ENCODE results near the gene CBX2.

Gene CBX2

DNA sequence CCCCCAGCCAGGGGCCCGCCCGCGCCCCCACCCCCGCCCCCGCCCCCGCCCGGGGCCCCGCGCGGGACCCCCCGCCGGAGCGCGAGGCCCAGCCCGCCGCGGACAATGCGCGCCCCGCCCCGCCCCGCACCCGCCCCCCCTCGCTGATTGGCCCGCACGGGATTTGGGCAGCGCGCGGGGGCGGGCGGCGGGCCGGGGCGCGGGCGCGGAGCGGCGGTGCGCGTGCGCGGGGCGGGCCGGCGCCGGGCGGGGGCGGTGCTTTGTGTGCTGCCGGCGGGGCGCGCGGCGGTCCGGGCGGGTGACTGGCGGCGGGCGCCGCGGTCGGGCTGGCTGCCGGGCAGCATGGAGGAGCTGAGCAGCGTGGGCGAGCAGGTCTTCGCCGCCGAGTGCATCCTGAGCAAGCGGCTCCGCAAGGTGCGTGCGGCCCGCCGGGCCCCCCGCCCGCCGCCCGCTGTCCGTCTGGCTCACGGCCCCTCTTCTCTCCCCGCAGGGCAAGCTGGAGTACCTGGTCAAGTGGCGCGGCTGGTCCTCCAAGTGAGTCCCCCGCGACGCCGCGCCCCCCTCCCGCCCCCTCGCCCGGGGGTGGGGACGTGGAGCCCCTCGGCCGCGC is at the start of gene CBX2:
Gene CBX2, plus strand, starts transcription at position 255 of the 610 bp plus-strand sequence. Its CDS starts 88 bp downstream, at position 343.
- no peak for DNase-seq

DNA sequence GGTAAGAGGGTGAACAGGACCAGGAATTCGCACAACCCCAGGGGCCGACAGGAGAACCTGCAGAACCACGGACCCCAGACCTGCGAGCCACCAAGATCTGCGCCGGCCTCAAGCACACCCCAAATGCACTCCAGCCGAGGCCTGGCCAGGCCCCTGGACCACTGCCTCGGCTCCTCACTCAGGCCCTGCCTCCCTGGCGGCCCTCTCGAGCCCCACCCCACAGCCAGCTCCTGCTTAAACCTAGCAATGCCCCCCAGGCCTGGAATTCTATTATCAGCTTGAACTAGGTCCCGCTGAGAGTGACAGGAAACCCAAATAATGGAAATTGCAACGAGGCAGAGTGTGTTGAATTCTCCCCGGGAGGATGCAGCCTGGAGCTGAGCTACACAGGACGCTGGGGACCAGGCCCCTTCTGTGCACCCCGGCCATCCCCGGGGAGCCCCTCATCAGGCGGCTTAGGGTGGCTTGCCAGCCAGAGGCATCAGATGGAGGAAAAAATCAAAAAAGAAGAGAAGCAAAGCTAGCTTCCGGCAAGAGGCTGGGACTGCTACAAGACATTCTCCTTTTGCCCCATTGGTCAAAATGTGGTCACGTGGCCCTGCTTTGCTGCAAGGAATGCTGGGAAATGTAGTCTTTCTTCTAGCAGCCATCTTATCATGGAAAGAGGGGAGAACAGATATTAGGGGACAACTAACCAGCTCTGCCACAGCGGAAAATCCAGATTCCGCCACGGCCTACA is 49.6 kb upstream of the CBX2 start:
- DNase-seq: peak; percentile 85

DNA sequence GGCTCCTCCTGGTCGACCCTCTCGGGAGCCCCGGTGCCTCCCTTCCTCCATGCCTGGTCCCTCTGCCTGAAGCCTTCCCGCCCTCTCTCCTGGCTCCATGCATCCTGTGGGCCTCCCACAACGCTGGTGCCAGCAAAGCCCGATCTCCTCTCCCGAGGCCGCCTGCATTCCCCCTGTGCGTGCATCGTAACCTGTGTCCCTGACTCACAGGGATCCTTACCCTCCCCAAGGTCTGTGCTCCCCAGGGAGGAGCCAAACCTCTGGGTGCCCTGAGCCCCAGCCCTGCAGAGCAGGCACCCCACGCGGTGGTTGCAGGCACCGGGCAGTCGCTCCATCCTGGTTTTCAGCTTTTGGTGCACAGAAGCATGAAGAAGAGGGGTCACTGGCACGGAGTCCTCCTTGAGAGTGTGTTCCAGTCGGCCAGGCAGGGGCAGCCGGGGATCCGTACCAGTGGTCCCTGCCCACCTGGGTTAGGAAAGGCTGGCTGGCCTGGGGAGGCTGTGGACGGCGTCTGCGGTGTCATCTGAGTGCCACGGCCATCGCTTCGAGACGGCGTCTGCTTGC is 49.0 kb upstream of the CBX2 start:
- no peak for DNase-seq

DNA sequence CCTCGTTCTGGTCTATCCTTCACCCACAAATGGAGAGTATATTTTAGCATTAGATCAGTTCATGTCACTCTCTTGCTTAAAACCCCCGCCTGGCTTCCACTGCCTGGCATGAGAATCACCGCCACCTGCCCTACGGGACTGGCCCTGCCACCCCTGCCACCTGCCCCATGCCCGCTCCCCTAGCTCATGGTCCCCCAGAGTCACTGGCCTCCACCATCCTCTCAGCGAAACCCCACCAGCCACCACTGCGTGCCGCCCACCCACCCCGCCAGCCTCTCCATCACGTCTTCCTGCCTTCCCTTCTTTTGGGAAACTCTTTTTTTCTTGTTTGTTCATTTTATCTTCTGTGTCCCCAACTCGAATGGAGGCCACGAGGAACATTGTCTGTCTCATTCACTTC is 48.2 kb upstream of the CBX2 start:
- DNase-seq: no peak

DNA sequence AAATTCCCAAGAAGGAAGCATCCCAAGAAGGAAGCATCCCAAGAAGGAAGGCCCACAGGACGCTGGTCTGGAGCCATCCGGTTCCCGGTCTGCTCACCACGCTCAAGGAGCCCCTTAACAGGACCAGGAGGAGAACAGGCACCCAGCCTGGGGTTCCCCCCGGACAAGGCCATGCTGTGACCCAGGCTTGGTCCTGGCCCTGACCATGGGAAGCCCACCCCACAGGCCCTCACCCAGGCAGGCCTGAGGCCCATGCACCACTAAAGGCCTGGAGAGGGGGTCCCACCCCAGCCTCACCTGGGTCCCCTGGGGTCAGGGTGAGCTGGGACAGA is 47.5 kb upstream of the CBX2 start:
- no peak for DNase-seq

DNA sequence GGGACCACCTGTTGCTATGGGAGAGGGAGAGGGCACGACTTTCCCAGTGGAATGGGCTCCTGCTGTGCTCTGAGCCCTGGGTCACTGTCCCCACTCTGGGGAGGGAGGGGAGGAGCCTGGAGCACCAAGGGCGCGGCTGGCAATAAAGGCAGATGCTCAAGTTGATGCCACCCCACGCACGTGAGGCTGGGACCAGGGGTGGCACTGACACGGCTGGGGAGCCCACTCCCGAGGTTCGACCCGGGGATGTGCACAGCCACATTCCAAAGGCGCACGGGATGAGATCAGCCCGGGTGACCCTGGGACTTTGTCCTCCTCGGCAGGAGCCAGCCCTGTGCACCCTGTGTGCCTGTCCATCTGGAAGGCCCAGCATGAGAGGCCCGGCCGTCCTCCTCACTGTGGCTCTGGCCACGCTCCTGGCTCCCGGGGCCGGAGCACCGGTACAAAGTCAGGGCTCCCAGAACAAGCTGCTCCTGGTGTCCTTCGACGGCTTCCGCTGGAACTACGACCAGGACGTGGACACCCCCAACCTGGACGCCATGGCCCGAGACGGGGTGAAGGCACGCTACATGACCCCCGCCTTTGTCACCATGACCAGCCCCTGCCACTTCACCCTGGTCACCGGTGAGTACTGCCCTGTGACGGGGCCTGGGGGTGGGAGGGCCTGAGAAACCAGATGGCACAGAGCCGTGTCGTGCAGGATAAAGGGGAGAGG is 47.0 kb upstream of the CBX2 start, which contains the start of gene ENPP7:
Gene ENPP7, plus strand, starts transcription at position 175 of the 715 bp plus-strand sequence. Its CDS starts 197 bp downstream, at position 372.
- no peak for DNase-seq

DNA sequence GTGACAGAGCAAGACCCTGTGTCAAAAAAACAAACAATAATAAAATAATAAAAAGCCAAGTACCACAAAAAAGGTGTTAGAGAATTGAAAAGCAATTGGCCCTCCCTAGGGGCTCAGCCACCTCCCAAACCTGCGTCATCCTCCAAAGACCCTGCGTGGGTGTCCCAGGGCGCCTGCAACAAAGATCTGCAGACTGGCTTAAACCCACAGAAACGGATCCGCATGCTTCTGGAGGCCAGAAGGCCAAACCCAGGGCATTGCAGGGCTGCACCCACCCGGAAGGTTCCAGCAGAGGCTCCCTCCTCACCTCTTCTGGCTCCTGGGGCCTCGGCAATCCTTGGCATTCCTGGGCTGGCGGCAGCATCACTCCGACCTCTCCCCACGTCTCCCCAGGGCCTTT is 45.7 kb upstream of the CBX2 start:
- no peak for DNase-seq

DNA sequence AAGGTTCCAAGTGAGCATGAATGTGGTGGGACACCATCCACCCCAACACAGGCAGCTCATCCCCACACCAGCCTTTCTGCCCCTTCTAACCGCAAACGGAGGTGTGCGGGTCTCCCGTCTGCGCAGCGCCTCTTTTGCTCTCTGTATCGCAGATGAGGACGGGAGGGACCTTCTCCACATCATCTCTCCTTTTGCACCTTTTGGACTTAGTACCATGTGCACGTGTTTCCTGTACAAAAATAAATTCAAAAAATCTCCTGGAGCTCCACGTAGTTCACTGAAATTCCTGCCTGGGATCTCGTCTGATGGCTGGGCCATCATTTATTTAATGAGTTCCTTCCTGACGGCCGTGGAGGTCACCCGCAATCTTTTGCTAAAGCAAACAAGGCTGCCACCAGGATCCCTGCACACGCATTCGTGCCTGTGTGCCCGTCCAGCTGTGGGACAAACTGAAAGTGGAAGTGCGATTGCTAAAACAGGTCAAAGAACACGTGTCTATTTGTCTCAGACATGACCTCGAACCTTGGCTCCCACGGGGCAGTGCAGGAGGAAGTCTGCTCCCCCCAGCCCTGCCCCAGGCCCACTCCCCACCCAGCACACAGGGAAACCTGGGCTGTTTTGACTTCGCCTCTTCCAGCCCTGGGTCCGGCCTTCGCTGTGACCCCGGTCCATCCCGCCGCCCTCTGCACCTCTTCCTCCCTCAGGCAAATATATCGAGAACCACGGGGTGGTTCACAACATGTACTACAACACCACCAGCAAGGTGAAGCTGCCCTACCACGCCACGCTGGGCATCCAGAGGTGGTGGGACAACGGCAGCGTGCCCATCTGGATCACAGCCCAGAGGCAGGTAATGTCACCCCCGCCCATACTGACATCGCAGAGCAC is 44.9 kb upstream of the CBX2 start:
- DNase-seq: no peak

DNA sequence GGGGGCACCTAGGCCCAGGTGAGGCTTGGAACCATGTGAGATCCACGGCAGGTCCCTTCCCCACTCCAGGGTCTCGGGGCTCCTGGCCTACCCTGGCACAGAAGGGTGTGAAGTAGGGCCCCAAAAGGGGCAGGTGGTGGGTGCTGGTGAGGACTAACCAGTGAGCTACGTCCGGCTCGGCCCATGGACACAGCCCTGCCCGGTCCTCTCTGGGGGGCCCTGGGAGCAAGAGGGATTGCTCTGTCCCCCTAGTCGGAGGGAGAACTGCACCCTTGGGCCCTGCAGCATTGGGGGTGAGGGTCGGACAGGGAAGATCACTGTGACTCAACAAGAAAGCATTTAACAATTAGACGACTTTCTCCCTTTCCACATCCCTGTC is 44.3 kb upstream of the CBX2 start:
- DNase-seq: no peak

DNA sequence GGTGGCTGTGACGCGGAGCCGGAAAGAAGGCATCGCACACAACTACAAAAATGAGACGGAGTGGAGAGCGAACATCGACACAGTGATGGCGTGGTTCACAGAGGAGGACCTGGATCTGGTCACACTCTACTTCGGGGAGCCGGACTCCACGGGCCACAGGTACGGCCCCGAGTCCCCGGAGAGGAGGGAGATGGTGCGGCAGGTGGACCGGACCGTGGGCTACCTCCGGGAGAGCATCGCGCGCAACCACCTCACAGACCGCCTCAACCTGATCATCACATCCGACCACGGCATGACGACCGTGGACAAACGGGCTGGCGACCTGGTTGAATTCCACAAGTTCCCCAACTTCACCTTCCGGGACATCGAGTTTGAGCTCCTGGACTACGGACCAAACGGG is 42.9 kb upstream of the CBX2 start:
- DNase-seq: no peak

DNA sequence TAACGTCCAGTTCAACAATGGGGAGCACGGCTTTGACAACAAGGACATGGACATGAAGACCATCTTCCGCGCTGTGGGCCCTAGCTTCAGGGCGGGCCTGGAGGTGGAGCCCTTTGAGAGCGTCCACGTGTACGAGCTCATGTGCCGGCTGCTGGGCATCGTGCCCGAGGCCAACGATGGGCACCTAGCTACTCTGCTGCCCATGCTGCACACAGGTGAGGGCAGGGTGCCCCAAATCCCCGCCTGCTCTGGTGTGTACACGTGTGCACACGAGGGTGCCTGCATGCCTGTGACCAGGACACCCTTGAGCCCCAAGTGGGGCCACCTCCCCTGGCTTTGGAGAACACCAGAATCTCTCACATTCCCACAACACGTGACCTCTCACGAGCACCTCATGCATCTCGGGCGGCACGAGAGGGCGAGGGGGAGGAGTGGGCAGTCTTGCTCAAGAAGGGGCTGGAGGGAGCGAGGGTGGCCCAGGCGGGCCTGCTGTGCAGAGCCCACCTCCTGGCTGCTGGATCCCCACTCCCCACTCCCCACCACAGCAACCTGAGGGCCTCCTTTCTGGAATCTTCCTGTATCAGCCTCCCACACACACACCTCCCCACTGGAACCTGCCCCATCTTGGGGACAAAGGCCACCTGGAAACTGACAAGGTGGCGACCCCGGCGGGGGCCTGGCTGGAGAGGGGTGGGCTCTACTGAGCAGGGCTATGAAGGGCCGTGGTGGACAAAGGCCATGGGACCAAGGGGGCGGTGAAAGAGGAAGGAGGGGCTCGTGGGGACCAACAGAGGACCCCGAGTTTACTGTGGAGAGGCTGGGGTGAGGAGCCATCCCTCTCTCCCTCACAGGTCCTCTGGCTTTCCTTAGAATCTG is 40.7 kb upstream of the CBX2 start:
- DNase-seq: no peak

DNA sequence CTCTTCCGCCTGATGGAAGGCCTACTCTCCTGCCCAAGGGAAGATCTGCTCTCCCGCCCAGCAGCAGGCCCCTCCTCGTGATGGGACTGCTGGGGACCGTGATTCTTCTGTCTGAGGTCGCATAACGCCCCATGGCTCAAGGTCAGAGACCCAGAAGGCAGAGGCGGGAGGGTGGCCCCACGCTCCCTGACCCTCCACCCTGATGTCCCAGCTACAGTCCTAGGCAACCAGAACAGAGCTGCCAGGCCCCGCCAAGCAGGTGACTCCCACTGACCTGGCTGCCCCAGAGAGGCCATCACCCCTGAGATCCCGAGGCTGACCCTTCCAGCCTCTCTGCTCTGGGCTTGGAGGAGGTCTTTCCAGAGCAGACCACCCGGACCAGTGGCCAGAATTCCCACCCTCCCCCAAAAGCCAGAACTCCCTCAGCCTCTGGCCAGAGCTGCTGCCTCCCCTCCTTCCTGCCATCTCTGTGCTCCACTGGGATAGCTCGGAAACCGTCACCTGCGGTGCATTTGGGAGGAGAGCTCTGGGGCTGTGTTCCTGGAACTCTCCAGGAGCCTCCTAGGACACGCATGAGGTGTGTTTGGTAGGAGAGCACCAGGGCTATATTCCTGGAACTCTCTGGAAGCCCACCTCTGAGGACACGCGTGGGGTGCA is 39.9 kb upstream of the CBX2 start:
- no peak for DNase-seq

DNA sequence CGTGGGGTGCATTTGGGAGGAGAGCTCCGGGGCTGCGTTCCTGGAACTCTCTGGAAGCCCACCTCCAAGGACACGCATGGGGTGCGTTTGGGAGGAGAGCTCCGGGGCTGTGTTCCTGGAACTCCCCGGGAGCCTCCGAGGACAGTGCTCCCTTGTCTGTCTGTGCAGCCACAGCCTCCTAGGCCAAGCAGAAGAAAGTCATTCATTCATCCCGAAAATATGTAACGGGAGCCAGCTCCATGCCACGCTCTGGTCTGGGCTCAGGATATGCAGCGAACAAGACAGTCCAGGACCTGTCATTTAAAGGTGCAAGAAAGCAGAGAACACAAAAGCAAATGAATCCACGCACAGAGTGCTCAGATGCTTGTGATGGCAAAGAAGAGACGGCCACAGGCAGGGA is 39.3 kb upstream of the CBX2 start:
- DNase-seq: no peak

DNA sequence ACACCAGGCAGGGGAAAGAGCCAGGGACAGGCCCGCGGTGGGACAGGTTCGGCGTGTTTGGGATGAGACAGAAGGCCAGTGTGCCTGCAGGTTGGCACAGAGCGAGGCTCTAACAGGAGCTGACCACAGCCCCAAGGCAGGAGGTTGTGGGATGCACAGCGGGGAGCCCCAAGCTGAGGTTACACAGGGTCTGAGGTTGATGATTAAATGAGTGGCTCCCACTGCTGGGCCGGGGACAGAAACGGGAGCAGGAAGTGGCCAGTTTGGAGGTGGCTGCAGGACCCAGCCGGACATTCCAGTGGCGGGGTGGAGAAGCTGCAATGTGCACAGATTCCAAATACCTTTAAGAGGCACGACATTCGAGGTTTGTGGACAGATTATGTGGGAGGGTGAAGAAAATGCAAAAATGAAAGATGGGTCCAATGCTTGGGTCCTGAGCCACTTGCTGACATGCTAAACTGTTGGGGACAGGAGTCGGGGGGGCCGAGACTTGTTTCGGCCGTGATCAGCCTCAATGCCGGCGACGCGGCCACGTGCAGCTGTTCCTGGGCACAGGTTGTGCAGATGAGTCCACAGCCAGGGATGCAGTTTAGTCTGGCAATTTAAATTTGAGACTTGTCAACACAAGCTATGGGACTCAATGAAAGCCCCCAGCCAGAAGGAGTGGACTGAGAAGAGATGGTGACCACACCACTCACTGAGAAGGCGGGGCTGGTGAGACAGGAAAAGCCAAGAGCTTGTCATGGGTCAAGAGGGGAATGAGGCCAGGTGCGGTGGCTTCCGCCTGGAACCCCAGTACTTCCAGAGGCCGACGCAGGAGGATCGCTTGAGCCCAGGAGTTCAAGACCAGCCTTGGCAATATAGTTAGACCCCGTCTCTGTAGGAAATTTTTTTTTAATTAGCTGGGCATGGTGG is 38.5 kb upstream of the CBX2 start:
- DNase-seq: no peak

DNA sequence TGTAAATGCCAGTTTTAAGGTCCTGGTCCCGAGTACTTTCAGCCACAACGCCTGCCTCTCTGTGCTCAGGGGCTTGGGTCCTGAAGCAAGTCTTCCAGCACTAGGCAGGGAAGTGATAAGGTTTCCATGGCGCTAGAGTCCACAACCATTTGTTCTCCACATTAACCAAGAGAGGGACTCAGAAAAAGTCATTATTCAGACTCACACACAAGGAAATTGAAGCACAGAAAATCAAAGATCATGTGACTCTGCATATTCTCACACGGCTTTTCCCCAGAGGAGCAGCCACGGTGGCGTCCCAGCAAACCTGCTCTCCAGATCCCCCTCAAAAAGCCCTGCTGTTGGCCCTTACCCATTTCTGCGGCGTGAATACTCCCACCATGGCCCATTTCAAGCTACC is 37.5 kb upstream of the CBX2 start:
- no peak for DNase-seq

DNA sequence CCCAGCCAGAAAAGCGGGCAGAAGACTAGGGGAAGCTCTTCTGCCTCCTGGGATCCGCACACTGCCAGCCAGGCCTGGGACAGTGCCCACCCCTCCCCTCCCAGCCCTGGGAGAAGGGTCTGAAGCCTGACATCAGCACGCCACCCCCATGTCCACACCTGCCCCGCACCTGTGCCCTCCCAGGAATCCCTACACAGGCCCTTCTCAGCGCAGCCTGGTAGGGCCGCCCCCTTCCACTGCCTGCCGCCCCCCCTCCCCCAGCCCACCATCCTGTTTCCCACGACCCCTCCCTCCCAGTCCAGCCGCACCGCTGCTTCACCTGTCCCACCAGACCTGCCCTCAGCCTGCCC is 36.6 kb upstream of the CBX2 start:
- DNase-seq: no peak

DNA sequence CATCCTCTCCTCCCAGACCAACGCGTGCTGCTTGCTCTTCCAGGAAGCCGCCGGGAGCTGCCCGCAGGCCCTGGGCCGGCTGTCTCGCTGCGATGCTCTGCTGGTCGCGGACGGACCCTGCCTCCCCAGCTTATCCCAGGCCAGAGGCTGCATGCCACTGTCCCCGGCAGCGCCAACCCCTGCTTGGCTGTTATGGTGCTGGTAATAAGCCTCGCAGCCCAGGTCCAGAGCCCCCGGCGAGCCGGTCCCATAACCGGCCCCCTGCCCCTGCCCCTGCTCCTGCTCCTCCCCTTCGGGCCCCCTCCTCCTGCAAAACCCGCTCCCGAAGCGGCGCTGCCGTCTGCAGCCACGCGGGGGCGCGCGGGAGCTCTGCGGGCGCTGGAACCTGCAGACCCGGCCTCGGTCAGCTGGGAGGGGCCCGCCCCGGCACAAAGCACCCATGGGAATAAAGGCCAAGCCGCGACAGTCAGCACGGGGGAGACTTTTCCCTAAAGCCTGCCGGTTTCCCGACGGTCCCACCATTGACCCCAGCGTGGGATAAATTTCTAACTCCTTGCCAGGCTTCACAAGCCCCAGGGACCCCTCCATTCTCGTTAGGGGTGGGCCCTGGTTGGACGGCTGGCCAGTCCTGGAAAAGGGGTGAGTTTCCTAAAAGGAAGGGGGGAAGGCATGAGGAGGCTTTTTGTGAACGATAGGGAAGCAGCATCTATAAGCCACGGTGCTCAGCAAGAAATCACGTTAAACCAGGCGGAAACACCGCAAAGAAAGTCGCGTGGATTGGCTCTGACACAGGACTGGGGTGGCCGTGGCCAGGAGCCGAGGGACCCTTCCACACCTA is 36.0 kb upstream of the CBX2 start:
- no peak for DNase-seq

DNA sequence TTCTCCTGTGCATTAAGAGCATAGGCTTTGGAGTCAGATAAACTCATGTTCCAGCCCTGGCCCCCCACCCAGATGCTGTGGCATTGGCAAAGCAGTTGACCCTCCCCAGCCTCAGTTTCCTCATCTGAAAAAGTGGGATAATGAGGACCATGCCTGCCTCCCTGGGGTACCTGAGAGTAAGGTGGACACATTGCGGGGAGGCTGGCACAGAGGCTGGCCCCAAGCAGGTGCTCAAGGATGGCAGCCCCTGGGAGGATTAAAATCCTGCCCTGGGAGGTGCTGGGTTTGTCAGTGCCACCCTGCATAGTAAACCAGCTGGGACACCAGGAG is 35.4 kb upstream of the CBX2 start:
- DNase-seq: no peak

DNA sequence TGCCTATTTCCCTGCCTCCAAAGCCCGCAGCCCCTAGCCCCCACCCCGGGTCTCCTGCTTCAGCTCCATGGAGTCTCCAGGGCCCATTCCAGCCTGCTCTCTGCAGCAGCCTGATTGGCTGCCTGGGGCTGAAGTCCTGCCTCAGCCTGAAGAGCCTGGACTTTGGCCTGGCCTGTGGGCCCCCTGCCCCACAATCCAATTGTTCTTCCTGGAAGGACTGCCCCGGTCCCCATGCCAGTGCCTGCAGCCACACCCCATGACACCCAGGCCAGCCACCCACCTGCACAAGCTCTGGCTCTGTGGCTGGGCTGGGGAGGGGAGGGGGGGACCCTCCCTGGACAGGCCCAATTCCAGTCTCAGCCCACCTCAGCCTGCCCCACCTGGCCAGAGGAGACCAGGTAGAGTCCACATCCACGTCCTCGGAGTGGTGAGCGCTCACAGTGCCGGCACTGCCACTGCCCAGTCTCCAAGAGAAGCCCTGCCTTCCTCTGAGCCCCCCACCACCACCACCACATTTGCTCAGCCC is 34.9 kb upstream of the CBX2 start:
- DNase-seq: no peak

Measured in NCI-H187 treated with DMSO at 0.1 percent for 48 hours (cell line).